LNCaP clone FGC (cell line): ENCODE results near the gene ARHGAP15.

Source experiments
- DNase-seq: peaks from one replicate; pipeline ENCODE4 v3.0.0-alpha.2; 2011; ENCODE audit warnings: low read depth
- H3K4me3 ChIP-seq: 2 replicates; pipeline ENCODE4 v1.5.1; 2011; ENCODE audit warnings: mild to moderate bottlenecking, low read depth, low read length, control low read depth
- TF ChIP-seq, protein P1 (sequence below): IDR thresholded peaks from 2 replicates; pipeline ENCODE4 v1.5.1; 2012; ENCODE audit warnings: mild to moderate bottlenecking; ENCODE audit not compliant: control insufficient read depth, insufficient read depth; ENCODE audit errors: extremely low read depth

Gene ARHGAP15

DNA sequence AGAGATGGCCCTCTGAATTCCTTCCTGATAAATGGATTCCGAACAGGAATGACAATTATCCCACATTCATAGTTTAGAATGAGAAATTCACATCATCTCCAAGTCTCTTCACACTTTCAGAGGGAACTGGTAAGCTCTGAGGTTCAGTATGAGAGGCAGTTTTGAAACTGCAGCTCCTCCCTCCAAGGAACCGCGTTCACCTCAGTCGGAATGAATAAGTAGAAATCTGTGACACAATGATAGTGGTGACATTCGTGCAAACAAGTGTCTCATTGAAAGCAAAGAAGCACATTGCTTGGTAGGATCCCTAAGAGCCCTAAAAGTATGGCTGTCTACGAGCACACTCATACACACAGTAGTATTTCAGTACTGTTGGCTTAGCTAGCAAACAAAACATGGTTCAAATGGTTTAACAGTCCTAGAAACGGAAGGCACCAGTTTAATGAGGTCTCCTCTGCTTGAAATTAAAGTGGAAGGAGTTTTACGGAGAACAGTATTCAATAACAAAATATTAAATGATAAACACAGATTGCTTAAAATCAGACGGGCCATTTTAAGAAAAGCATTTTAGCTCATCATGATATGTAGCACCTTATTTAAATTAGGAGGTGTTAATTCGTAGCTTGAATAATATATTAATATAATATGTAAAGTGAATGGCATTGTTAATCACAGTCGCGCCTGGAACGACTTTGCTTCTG, 225.0 kb downstream of the ARHGAP15 start:
- DNase-seq = no peak
- TF ChIP-seq, protein P1, sequence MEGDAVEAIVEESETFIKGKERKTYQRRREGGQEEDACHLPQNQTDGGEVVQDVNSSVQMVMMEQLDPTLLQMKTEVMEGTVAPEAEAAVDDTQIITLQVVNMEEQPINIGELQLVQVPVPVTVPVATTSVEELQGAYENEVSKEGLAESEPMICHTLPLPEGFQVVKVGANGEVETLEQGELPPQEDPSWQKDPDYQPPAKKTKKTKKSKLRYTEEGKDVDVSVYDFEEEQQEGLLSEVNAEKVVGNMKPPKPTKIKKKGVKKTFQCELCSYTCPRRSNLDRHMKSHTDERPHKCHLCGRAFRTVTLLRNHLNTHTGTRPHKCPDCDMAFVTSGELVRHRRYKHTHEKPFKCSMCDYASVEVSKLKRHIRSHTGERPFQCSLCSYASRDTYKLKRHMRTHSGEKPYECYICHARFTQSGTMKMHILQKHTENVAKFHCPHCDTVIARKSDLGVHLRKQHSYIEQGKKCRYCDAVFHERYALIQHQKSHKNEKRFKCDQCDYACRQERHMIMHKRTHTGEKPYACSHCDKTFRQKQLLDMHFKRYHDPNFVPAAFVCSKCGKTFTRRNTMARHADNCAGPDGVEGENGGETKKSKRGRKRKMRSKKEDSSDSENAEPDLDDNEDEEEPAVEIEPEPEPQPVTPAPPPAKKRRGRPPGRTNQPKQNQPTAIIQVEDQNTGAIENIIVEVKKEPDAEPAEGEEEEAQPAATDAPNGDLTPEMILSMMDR = no peak
- no peak overlapping the region for H3K4me3 ChIP-seq

DNA sequence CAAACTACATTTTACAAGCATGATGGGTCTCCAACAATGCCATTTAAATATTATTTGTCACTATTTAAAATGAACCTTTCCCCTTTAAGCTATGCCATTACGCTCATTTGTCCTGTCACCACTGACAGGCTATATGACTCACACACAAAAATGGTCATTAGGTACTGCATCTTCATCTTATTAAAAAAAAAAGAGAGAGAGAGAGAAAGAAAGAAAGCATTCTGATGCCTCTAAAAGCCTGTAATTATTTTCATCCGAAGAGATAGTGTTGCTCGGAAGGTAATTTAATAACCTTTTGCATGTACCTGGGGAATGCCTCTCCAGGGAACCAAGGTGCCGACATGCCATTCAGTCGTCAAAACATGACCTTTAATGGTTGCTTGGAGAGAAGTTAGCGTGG, 226.7 kb downstream of the ARHGAP15 start:
- no peak overlapping the region for H3K4me3 ChIP-seq
- TF ChIP-seq, protein P1 = no peak
- no peak for DNase-seq

DNA sequence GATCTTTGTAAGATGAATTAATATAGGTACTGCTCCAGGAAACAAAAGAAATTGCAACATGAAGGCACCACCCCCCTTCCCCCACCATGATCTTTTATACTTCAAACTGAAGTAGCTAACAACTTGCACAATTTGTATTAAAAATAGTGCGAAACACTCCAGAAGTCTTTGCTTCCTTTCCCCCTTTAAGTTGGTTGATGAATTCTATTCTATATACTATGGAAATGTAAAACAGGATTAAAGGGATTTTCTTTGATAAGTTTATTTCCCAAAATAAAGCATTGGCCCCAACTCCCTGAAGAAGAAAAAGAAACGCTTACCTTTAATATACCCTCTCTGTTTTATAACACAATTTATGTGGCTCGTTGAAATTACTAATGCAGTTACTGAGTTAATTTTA, 227.1 kb downstream of the ARHGAP15 start:
- TF ChIP-seq, protein P1 = no peak
- no peak overlapping the region for H3K4me3 ChIP-seq
- DNase-seq = no peak

DNA sequence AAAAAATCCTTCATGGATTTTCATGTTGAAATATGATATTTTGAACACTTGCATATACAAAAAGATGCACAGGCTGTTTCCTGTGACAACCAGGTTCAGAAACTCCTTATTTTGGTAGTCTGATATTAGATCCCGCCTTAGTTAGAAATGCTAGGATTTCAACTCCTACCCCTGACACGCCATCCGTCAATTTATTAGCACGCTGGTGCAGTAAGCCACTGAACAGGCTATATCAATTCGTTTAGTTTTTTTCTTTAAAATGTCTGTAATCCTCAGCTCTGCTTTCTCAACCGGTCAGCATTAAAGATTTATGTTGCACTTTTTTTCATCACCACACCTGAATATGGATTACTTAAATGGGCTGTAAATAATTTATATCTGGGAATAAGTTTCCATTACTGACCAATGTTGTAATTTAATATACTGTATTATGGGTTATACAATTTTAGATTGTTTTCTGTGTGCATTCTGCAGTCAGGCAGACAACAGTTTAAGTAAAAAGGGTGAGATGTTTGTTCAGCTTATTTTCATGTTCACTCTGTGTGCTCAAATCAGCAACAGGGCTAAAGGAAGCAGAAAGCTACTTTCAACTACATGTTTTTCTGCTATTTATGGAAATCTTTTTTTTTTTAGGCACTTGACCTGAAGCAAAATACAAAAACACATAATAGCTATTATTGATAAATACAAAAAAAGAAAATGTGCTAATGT, 227.7 kb downstream of the ARHGAP15 start:
- TF ChIP-seq, protein P1 = no peak
- H3K4me3 ChIP-seq = no peak overlapping the region
- no peak for DNase-seq

DNA sequence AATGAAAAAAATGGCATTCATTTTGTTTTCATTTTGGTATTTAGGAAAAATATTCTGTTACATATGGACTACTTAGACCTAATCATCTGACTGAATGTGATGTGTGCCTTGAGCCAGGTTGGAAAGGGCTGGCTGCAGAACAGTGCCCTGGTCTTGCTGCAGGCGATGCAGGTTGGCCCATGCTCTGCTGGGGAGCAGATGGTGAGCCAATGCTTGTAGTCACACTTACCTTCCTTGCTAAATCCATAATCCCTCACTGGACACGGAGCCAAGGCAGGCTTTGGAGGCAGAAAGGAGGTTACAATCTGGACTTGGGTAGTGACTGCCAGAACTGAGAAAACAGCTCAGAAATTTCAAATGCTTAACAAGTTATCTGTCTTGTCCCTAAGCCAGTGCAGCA, 228.7 kb downstream of the ARHGAP15 start:
- no peak overlapping the region for H3K4me3 ChIP-seq
- TF ChIP-seq, protein P1 = no peak
- no peak for DNase-seq

DNA sequence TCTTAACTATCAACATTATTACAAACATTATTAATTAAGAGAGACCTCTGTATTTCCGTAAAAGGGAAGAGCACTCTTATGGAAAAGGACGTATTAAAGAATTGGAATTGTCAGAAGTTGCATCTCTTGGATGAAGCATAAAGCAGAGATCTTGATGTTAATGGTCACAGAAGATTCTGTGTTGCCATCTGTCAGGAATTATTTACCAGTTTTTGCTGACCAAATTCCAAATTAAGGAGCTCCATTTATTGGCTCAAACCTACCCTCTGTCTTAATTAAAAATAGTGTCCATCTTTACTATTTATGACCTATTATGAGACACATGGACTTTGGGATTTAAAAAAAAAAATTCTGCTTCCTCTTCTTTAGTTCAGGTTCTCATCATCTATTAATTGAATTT, 232.1 kb downstream of the ARHGAP15 start:
- H3K4me3 ChIP-seq = no peak overlapping the region
- DNase-seq = no peak
- TF ChIP-seq, protein P1 = no peak
